NT2/D1 (cell line): Measurements from ENCODE around the gene TMEM132E.

Experiments
- SUZ12 ChIP-seq: IDR thresholded peaks from 2 replicates; pipeline ENCODE4 v1.6.1; 2011; ENCODE audit not compliant: insufficient read length, insufficient read depth; ENCODE audit errors: extremely low read depth
- YY1 ChIP-seq: IDR thresholded peaks from 2 replicates; pipeline ENCODE4 v1.6.1; 2011; ENCODE audit not compliant: insufficient read length, insufficient read depth
- ZNF274 ChIP-seq: IDR thresholded peaks from 2 replicates; pipeline ENCODE4 v1.6.1; 2011; ENCODE audit warnings: mild to moderate bottlenecking, low read depth, low read length

DNA sequence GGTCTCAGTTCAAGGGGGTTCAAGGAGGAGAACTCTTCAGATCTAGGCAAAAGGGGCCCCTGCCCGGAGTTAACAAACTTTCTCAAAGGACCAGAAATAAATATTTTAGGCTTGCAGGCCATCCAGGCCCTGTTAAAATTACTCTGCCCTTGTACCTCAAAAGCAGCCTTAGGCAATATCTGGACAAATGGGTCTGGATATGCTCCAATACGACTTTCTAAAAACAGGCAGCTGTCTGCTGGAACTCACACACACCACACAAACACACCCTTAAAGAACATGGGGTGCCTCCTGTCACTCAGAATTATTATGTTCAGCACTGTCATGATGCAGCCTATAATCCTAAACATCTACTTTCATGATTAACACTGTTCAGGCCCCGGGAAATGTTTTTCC lies 75.5 kb downstream of the TMEM132E start:
- TF ChIP-seq ZNF274 (no peak), YY1 (no peak), SUZ12 (no peak)
